VCaP (cell line): ENCODE data around the gene PTPN3.

Experiments
- H3K27ac ChIP-seq: fragments of 450-650 bp; 2 replicates; pipeline ENCODE4 v1.5.1; 2017
- TF ChIP-seq, protein P1 (sequence below): fragments of 450-650 bp; conservative IDR thresholded peaks from 2 replicates; pipeline ENCODE4 v1.5.1; 2017; ENCODE audit warnings: mild to moderate bottlenecking, moderate library complexity

Gene PTPN3

GRCh38 chr9:109427886-109428285 lies 70.2 kb downstream of the PTPN3 start:
- peak overlapping the region; percentile 25; the same call in 1 of the 2 replicates for H3K27ac ChIP-seq
- TF ChIP-seq, protein P1, sequence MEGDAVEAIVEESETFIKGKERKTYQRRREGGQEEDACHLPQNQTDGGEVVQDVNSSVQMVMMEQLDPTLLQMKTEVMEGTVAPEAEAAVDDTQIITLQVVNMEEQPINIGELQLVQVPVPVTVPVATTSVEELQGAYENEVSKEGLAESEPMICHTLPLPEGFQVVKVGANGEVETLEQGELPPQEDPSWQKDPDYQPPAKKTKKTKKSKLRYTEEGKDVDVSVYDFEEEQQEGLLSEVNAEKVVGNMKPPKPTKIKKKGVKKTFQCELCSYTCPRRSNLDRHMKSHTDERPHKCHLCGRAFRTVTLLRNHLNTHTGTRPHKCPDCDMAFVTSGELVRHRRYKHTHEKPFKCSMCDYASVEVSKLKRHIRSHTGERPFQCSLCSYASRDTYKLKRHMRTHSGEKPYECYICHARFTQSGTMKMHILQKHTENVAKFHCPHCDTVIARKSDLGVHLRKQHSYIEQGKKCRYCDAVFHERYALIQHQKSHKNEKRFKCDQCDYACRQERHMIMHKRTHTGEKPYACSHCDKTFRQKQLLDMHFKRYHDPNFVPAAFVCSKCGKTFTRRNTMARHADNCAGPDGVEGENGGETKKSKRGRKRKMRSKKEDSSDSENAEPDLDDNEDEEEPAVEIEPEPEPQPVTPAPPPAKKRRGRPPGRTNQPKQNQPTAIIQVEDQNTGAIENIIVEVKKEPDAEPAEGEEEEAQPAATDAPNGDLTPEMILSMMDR = no peak

GRCh38 chr9:109426626-109427402 lies 71.3 kb downstream of the PTPN3 start:
- TF ChIP-seq, protein P1 = no peak
- H3K27ac ChIP-seq = no peak overlapping the region

- H3K27ac ChIP-seq = peak overlapping the region; percentile 93
- TF ChIP-seq, protein P1 = no peak
Observed at GRCh38 chr9:109424618-109425017, 73.5 kb downstream of the PTPN3 start.

- peak overlapping the region; percentile 93 for H3K27ac ChIP-seq
- TF ChIP-seq, protein P1 = no peak
Observed at GRCh38 chr9:109423877-109424276, 74.2 kb downstream of the PTPN3 start.

GRCh38 chr9:109422641-109423040 lies 75.5 kb downstream of the PTPN3 start:
- H3K27ac ChIP-seq = peak overlapping the region; percentile 93
- TF ChIP-seq, protein P1 = no peak

- H3K27ac ChIP-seq = peak overlapping the region; percentile 93
- TF ChIP-seq, protein P1 = no peak
Observed at GRCh38 chr9:109421026-109421970, 76.8 kb downstream of the PTPN3 start.

GRCh38 chr9:109419531-109419930 lies 78.6 kb downstream of the PTPN3 start:
- no peak overlapping the region for H3K27ac ChIP-seq
- TF ChIP-seq, protein P1 = no peak
